SK-N-DZ (cell line): ENCODE data around the gene SLC41A3.
A peak's percentile ranks its signal among the peaks of the same experiment; 100 is the strongest.
"Not testable (repeated sequence)": the region's sequence is repeated elsewhere in the genome, so short reads cannot be mapped to it uniquely, and the experiment has no call there.

Experiments used
- DNase-seq: peaks from one replicate; pipeline ENCODE4 v3.0.0-alpha.2; 2015; ENCODE audit warnings: low spot score

Gene SLC41A3

GRCh38 chr3:126003447-126004190 lies 80.3 kb downstream of the SLC41A3 start:
- no peak for DNase-seq

GRCh38 chr3:126002189-126002588 lies 81.7 kb downstream of the SLC41A3 start:
- DNase-seq, result no peak

GRCh38 chr3:125996751-125997150 lies 87.2 kb downstream of the SLC41A3 start:
- not testable (repeated sequence) for DNase-seq

GRCh38 chr3:125990253-125990970 lies 93.5 kb downstream of the SLC41A3 start:
- DNase-seq, result peak; percentile 76

- not testable (repeated sequence) for DNase-seq
These were observed 99.0 kb downstream of the SLC41A3 start for GRCh38 chr3:125984951-125985350.

- not testable (repeated sequence) for DNase-seq
These were observed 106.8 kb downstream of the SLC41A3 start for GRCh38 chr3:125977104-125977503.

GRCh38 chr3:125976003-125976390 lies 107.9 kb downstream of the SLC41A3 start:
- not testable (repeated sequence) for DNase-seq

GRCh38 chr3:125975245-125976002 lies 108.5 kb downstream of the SLC41A3 start:
- not testable (repeated sequence) for DNase-seq

GRCh38 chr3:125971997-125972944 lies 111.7 kb downstream of the SLC41A3 start:
- DNase-seq, result peak; percentile 59

GRCh38 chr3:125968701-125969592 lies 115.0 kb downstream of the SLC41A3 start, which contains the start of gene ROPN1B:
Gene ROPN1B, plus strand, starts transcription at chr3:125969178. Its CDS starts 2,877 bp downstream, at chr3:125972055.
- DNase-seq, result not testable (repeated sequence)

GRCh38 chr3:125968121-125968520 lies 115.8 kb downstream of the SLC41A3 start:
- DNase-seq, result not testable (repeated sequence)

- DNase-seq, result no peak
These were observed 116.8 kb downstream of the SLC41A3 start for GRCh38 chr3:125967156-125967555.

GRCh38 chr3:125965505-125965904 lies 118.4 kb downstream of the SLC41A3 start:
- no peak for DNase-seq

GRCh38 chr3:125963834-125964233 lies 120.1 kb downstream of the SLC41A3 start:
- DNase-seq, result not testable (repeated sequence)

- no peak for DNase-seq
These were observed 122.7 kb downstream of the SLC41A3 start for GRCh38 chr3:125961289-125961589.

- DNase-seq, result no peak
These were observed 123.3 kb downstream of the SLC41A3 start for GRCh38 chr3:125960456-125961288.

- DNase-seq, result no peak
These were observed 123.9 kb downstream of the SLC41A3 start for GRCh38 chr3:125960066-125960424.

GRCh38 chr3:125959317-125960065 lies 124.4 kb downstream of the SLC41A3 start:
- DNase-seq, result no peak
